Effector memory CD8-positive, alpha-beta T cell (primary cell): ENCODE results near the gene CFAP44.

Experiments
- ATAC-seq: fragments of 150-1000 bp; cut with Tn5 transposase; replicated peaks from 2 replicates; pipeline ENCODE4 v1.10.0; 2021; ENCODE audit warnings: mild to moderate bottlenecking, moderate library complexity
- DNase-seq, 3 experiments: peaks; one replicate each; pipeline ENCODE4 v3.0.0; 2021
- H3K27ac Mint-ChIP-seq, 2 donors: one replicate each; pipeline ENCODE4 v1.8.0; 2022; ENCODE audit warnings: mild to moderate bottlenecking in 2 of 2, mixed read lengths in 2 of 2, moderate library complexity in 2 of 2
- H3K27me3 Mint-ChIP-seq, 2 donors: one replicate each; pipeline ENCODE4 v1.8.0; 2022; ENCODE audit warnings: mixed read lengths in 2 of 2
- H3K36me3 Mint-ChIP-seq: one replicate; pipeline ENCODE4 v1.8.0; 2022; ENCODE audit warnings: mild to moderate bottlenecking, moderate library complexity, mixed read lengths; ENCODE audit not compliant: insufficient read depth
- H3K4me1 Mint-ChIP-seq, 2 donors: one replicate each; pipeline ENCODE4 v1.8.0; 2022; ENCODE audit warnings: low read depth in 2 of 2, mixed read lengths in 2 of 2
- H3K4me3 Mint-ChIP-seq, 2 donors: one replicate each; pipeline ENCODE4 v1.8.0; 2022; ENCODE audit warnings: mild to moderate bottlenecking in 2 of 2, mixed read lengths in 2 of 2, moderate library complexity in 2 of 2
- H3K9me3 Mint-ChIP-seq, 2 donors: one replicate each; pipeline ENCODE4 v1.8.0; 2022; ENCODE audit warnings: mixed read lengths in 2 of 2

Gene CFAP44

DNA sequence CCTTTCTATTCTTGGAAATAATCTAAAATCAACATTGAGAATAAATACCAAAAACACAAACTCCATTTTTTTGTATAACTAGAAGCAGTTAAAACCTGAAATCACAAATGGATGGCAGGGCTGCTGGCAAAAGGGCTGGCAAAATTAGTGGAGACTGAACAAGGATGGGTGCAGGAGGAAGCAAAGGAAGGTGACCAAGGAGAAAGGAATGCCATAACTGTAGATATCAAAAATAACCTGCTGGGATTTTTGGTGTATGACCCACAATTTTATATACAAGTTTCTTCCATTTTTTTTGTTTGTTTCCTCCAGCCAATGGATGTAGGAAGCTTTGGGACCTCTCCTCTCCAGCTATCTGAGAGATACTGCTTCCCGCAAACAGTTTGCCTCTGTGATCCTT is 12.7 kb downstream of the CFAP44 start:
- peaks cover 0 to 6% of the 10 kb centered on the region in 2 donors for H3K4me1 Mint-ChIP-seq
- no peak for DNase-seq
- H3K27ac Mint-ChIP-seq = no peak overlapping the region
- peaks cover 2 to 8% of the 10 kb centered on the region in 2 donors for H3K9me3 Mint-ChIP-seq
- H3K4me3 Mint-ChIP-seq = no peak overlapping the region
- ATAC-seq = no peak
- H3K27me3 Mint-ChIP-seq = no peaks in the 10 kb centered on the region
- peaks cover 3% of the 10 kb centered on the region for H3K36me3 Mint-ChIP-seq

DNA sequence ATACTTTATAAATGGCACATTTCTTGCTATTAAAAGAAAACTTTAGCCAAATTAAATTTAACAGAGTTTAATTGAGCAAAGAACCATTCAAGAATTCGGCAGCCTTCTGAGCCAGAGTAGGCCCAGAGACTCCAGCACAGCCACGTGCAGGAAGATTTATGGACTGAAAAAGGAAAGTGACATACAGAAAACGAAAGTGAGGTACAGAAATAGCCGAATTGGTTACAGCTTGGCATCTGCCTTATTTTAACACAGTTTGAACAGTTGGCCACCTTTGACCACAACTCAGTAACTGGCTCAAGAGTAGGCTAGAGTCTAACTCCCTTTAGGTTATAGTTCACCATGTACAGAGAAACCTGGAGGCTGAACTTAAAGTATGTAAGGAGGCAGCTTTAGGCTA is 17.6 kb downstream of the CFAP44 start:
- Mint-ChIP-seq H3K36me3 (peaks cover 6% of the 10 kb centered on the region), H3K4me1 (peaks cover 0 to 6% of the 10 kb centered on the region in 2 donors), H3K27me3 (no peaks in the 10 kb centered on the region), H3K9me3 (peaks cover 2 to 8% of the 10 kb centered on the region in 2 donors), H3K4me3 (no peak overlapping the region), H3K27ac (no peak overlapping the region)
- DNase-seq = no peak
- ATAC-seq = no peak

DNA sequence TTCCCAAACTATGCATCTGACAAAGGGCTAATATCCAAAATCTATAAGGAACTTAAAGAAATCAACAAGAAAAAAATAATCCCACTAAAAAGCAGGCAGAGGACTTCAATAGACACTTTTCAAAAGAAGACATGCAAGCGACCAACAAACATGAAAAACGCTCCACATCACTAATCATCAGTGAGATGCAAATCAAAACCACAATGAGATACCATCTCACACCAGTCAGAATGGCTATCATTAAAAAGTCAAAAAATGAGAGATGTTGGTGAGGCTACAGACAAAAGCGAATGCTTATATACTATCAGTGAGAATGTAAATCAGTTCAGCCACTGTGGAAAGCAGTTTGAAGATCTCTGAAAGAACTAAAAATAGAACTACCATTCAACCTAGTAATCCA is 20.2 kb downstream of the CFAP44 start:
- Mint-ChIP-seq H3K4me1 (peaks cover 0 to 6% of the 10 kb centered on the region in 2 donors), H3K27ac (no peak overlapping the region), H3K27me3 (no peaks in the 10 kb centered on the region), H3K4me3 (no peak overlapping the region), H3K9me3 (peaks cover 3 to 5% of the 10 kb centered on the region in 2 donors), H3K36me3 (peaks cover 3% of the 10 kb centered on the region)
- DNase-seq = no peak
- ATAC-seq = no peak

DNA sequence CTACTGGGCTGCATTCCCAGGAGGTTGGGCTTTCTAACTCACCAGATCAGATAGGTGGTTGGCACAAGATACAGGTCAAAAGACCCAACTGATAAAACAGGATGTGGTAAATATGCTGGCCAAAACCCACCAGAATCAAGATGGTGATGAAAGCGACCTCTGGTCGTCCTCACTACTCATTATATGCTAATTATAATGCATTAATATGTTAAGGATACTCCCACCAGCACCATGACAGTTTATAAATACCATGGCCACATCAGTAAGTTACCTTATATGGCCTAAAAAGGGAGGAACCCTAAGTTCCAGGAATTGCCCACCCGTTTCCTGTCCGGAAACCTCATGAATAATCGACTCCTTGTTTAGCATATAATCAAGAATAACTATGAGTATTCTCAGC is 31.6 kb downstream of the CFAP44 start:
- H3K27me3 Mint-ChIP-seq = no peaks in the 10 kb centered on the region
- no peak overlapping the region for H3K4me3 Mint-ChIP-seq
- no peak overlapping the region for H3K27ac Mint-ChIP-seq
- peaks cover 8 to 14% of the 10 kb centered on the region in 2 donors for H3K9me3 Mint-ChIP-seq
- DNase-seq (no peak), ATAC-seq (no peak)
- no peaks in the 10 kb centered on the region for H3K4me1 Mint-ChIP-seq
- no peaks in the 10 kb centered on the region for H3K36me3 Mint-ChIP-seq

DNA sequence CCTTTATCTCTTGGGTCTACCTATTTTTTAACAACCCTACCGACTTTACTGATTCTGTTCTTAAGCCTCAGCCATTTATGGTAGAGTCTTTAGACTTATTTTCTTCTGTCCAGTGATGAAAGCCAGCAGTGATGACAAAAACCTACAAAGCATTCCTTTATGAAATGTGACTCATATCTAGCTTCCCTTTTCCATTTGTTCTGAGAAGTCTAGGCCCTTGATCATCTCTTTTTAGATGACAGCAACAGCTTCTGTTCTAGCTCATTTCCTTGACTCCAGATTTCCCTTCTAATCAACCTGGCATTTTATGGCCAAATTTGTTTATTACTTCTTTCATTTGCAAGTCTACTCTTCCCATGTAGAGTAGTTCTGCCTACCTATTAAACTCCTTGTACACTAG is 36.1 kb downstream of the CFAP44 start:
- Mint-ChIP-seq H3K36me3 (no peaks in the 10 kb centered on the region), H3K27ac (peak overlapping the region in 1 of 2 donors; percentile 48), H3K4me1 (no peaks in the 10 kb centered on the region), H3K27me3 (no peaks in the 10 kb centered on the region), H3K9me3 (no peaks in the 10 kb centered on the region), H3K4me3 (no peak overlapping the region)
- no peak for ATAC-seq
- no peak for DNase-seq

DNA sequence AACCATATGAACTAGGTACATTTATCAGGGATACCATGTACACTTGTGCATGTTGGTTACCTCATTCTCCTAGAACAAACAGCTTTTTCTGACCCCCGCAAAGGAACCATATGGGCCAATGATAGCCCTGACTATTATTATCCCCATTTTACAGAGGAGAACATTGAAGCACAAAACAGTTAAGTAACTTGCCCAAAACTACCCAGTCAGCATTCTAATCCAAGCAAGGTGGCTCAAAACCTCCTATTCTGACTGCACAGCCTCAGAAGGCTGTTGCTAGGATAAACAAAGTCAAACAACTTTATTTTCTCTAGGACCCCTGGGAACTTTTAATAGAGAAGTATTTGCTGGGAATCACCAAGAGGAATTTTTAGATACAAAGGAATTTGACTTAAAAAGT is 36.7 kb downstream of the CFAP44 start:
- H3K36me3 Mint-ChIP-seq = no peaks in the 10 kb centered on the region
- H3K27me3 Mint-ChIP-seq = no peaks in the 10 kb centered on the region
- H3K4me1 Mint-ChIP-seq = no peaks in the 10 kb centered on the region
- ATAC-seq (no peak), DNase-seq (no peak)
- H3K9me3 Mint-ChIP-seq = no peaks in the 10 kb centered on the region
- no peak overlapping the region for H3K4me3 Mint-ChIP-seq
- H3K27ac Mint-ChIP-seq = peak overlapping the region in 1 of 2 donors; percentile 48
